H9 (cell line): ENCODE data around the gene ROBO3. TPM values are rescaled to one million over a fixed set of nuclear protein-coding genes. Genes with fewer than 3 reads are reported as not detected.

Experiments
- DNase-seq: peaks from one replicate; pipeline ENCODE4 v3.0.0-alpha.2; 2017
- H2AFZ ChIP-seq: one replicate; pipeline ENCODE4 v1.6.1; 2013; ENCODE audit warnings: mild to moderate bottlenecking, low read length, control low read depth, moderate library complexity
- H2AK5ac ChIP-seq: 2 replicates; pipeline ENCODE4 v1.6.1; 2013; ENCODE audit warnings: low read length, control low read depth, mixed read lengths; ENCODE audit not compliant: insufficient read length
- H2BK120ac ChIP-seq: one replicate; pipeline ENCODE4 v1.6.1; 2013; ENCODE audit warnings: low read depth, mild to moderate bottlenecking, low read length, control low read depth, inconsistent platforms; ENCODE audit not compliant: poor library complexity, severe bottlenecking
- H2BK12ac ChIP-seq: 2 replicates; pipeline ENCODE4 v1.6.1; 2013; ENCODE audit warnings: low read length, control low read depth, mixed read lengths, low read depth; ENCODE audit not compliant: insufficient read length
- H2BK15ac ChIP-seq: 2 replicates; pipeline ENCODE4 v1.6.1; 2013; ENCODE audit warnings: low read depth, low read length, control low read depth
- H2BK20ac ChIP-seq: one replicate; pipeline ENCODE4 v1.6.1; 2013; ENCODE audit warnings: low read depth, mild to moderate bottlenecking, low read length, control low read depth, inconsistent platforms; ENCODE audit not compliant: poor library complexity, severe bottlenecking
- H2BK5ac ChIP-seq: 2 replicates; pipeline ENCODE4 v1.6.1; 2013; ENCODE audit warnings: low read length, control low read depth, mixed read lengths; ENCODE audit not compliant: insufficient read length
- H3K14ac ChIP-seq: 2 replicates; pipeline ENCODE4 v1.6.1; 2013; ENCODE audit warnings: low read length, control low read depth; ENCODE audit not compliant: insufficient read depth
- H3K18ac ChIP-seq: 2 replicates; pipeline ENCODE4 v1.6.1; 2013; ENCODE audit warnings: low read depth, mild to moderate bottlenecking, mixed read lengths, low read length, control low read depth; ENCODE audit not compliant: insufficient read length
- H3K23ac ChIP-seq: 2 replicates; pipeline ENCODE4 v1.6.1; 2013; ENCODE audit warnings: low read length, control low read depth, mixed read lengths, low read depth; ENCODE audit not compliant: insufficient read length
- H3K23me2 ChIP-seq: 2 replicates; pipeline ENCODE4 v1.6.1; 2013; ENCODE audit warnings: low read depth, mild to moderate bottlenecking, mixed read lengths, low read length, control low read depth; ENCODE audit not compliant: insufficient read length, poor library complexity, severe bottlenecking
- H3K27ac ChIP-seq: 2 replicates; pipeline ENCODE4 v1.5.1; 2013; ENCODE audit warnings: low read length, control low read depth, mixed read lengths, low read depth; ENCODE audit not compliant: insufficient read length
- H3K27me3 ChIP-seq: 2 replicates; pipeline ENCODE4 v1.6.1; 2013; ENCODE audit warnings: low read length, control low read depth, inconsistent platforms; ENCODE audit not compliant: insufficient read depth
- H3K4ac ChIP-seq: 2 replicates; pipeline ENCODE4 v1.6.1; 2013; ENCODE audit warnings: low read depth, mild to moderate bottlenecking, control low read depth, inconsistent platforms, low read length, moderate library complexity
- H3K4me1 ChIP-seq: 2 replicates; pipeline ENCODE4 v1.6.1; 2013; ENCODE audit warnings: low read length, control low read depth, inconsistent platforms; ENCODE audit not compliant: insufficient read depth
- H3K4me2 ChIP-seq: 2 replicates; pipeline ENCODE4 v1.6.1; 2013; ENCODE audit warnings: low read length, control low read depth, mixed read lengths; ENCODE audit not compliant: insufficient read length, insufficient read depth
- H3K56ac ChIP-seq: 2 replicates; pipeline ENCODE4 v1.6.1; 2013; ENCODE audit warnings: low read depth, mild to moderate bottlenecking, mixed read lengths, low read length, control low read depth; ENCODE audit not compliant: insufficient read length
- H3K79me1 ChIP-seq: 2 replicates; pipeline ENCODE4 v1.6.1; 2013; ENCODE audit warnings: low read depth, mild to moderate bottlenecking, moderate library complexity, low read length, control low read depth, inconsistent platforms; ENCODE audit not compliant: insufficient read depth, poor library complexity, severe bottlenecking
- H3K79me2 ChIP-seq: 2 replicates; pipeline ENCODE4 v1.6.1; 2013; ENCODE audit warnings: low read length, control low read depth, inconsistent platforms; ENCODE audit not compliant: insufficient read depth
- H3K9ac ChIP-seq: 2 replicates; pipeline ENCODE4 v1.6.1; 2013; ENCODE audit warnings: low read length, control low read depth, mixed read lengths; ENCODE audit not compliant: insufficient read length; ENCODE audit errors: extremely low read depth
- H3K9me3 ChIP-seq: one replicate; pipeline ENCODE4 v1.6.1; 2013; ENCODE audit warnings: low read depth, low read length, inconsistent platforms; ENCODE audit not compliant: control insufficient read depth
- H3T11ph ChIP-seq: one replicate; pipeline ENCODE4 v1.6.1; 2013; ENCODE audit warnings: mild to moderate bottlenecking, low read length, control low read depth, inconsistent platforms
- H4K20me1 ChIP-seq: one replicate; pipeline ENCODE4 v1.6.1; 2013; ENCODE audit not compliant: control insufficient read depth, insufficient read length, insufficient read depth
- H4K5ac ChIP-seq: 2 replicates; pipeline ENCODE4 v1.6.1; 2013; ENCODE audit warnings: low read depth, mild to moderate bottlenecking, mixed read lengths, low read length, control low read depth; ENCODE audit not compliant: insufficient read length
- H4K8ac ChIP-seq: replicated peaks from 2 replicates; pipeline ENCODE4 v1.6.1; 2013; ENCODE audit warnings: low read length, control low read depth, mixed read lengths, low read depth; ENCODE audit not compliant: insufficient read length
- H4K91ac ChIP-seq: 2 replicates; pipeline ENCODE4 v1.6.1; 2013; ENCODE audit warnings: low read depth, mild to moderate bottlenecking, moderate library complexity, mixed read lengths, low read length, control low read depth; ENCODE audit not compliant: insufficient read length
- H3K27ac Mint-ChIP-seq, 3 experiments: 2 replicates in 2 of 3; 3 replicates in 1 of 3; pipeline ENCODE4 v1.8.0; 2020 to 2021; ENCODE audit warnings: mixed read lengths in 3 of 3, mild to moderate bottlenecking in 1 of 3, moderate library complexity in 1 of 3
- H3K27me3 Mint-ChIP-seq: 2 replicates; pipeline ENCODE4 v1.8.0; 2021; ENCODE audit warnings: low read depth, mild to moderate bottlenecking, moderate library complexity, mixed read lengths
- H3K36me3 Mint-ChIP-seq, 3 experiments: 2 replicates in 2 of 3; 3 replicates in 1 of 3; pipeline ENCODE4 v1.8.0; 2020 to 2021; ENCODE audit warnings: low read depth in 3 of 3, mixed read lengths in 3 of 3; ENCODE audit not compliant: insufficient read depth in 1 of 3
- H3K4me1 Mint-ChIP-seq, 2 experiments: 2 replicates each; pipeline ENCODE4 v1.8.0; 2020; ENCODE audit warnings: mixed read lengths in 2 of 2
- H3K4me3 Mint-ChIP-seq, 2 experiments: 2 replicates in 1 of 2; 3 replicates in 1 of 2; pipeline ENCODE4 v1.8.0; 2020 to 2021; ENCODE audit warnings: mild to moderate bottlenecking in 2 of 2, mixed read lengths in 2 of 2, moderate library complexity in 1 of 2
- H3K9me3 Mint-ChIP-seq, 2 experiments: 2 replicates in 1 of 2; 3 replicates in 1 of 2; pipeline ENCODE4 v1.8.0; 2020; ENCODE audit warnings: mild to moderate bottlenecking in 2 of 2, mixed read lengths in 2 of 2, moderate library complexity in 1 of 2
- WGBS: extraction: QIAGEN DNeasy Blood & Tissue Kit; methylation state at CpG from one replicate; pipeline ENCODE4 v1.1.7; 2013; ENCODE audit warnings: missing lambda C conversion rate, low lambda C conversion rate, mixed read lengths; ENCODE audit not compliant: insufficient read length; ENCODE audit errors: extremely low coverage; 5-methylcytosine and 5-hydroxymethylcytosine counted together
- total RNA-seq: library from RNA; stranded (reverse); gene quantifications from 2 replicates; pipeline ENCODE4 v1.2.1, GENCODE V29; 2021
- TF ChIP-seq, protein P1 (sequence below): fragments of 200-600 bp; sonication (generic); conservative IDR thresholded peaks from 3 replicates; pipeline ENCODE4 v1.8.0; 2021; ENCODE audit warnings: antibody characterized with exemption, mild to moderate bottlenecking

The ROBO3 gene
- total RNA-seq, 1 experiment from 2014 or later: 12.6 TPM

DNA sequence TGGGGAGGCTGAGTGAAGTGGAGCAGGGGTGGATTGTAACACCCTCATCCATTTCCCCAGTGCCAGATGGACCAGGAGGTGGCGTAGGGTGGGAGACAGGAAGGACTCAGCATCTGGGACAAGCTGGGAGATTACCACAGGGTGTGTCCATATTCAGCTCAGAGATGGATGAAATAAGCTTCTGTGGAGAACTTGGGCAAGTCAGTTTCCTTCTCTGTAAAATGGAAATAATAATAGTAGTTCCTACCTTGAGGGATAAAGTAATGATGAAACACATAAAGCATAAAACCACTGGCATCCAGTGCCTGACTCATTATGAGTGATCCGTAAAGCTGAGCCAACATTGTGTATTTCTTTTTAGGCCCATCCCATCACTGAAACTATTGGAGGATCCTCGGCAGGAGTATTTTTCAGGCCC lies 33.0 kb downstream of the ROBO3 start:
- Mint-ChIP-seq H3K27me3 (peaks cover 18% of the 10 kb centered on the region), H3K36me3 (no peaks in the 10 kb centered on the region), H3K27ac (no peak overlapping the region; a peak in 1 of 7 replicates), H3K4me3 (no peak overlapping the region), H3K4me1 (peaks cover 16 to 17% of the 10 kb centered on the region in 2 experiments), H3K9me3 (no peaks in the 10 kb centered on the region)
- Histone ChIP-seq H3K14ac (no peak overlapping the region), H3K4me2 (no peak overlapping the region), H2BK15ac (no peak overlapping the region), H4K91ac (no peak overlapping the region), H2AFZ (no peak overlapping the region), H3T11ph (no peak overlapping the region), H3K56ac (no peak overlapping the region), H3K9ac (no peak overlapping the region), H3K27ac (no peak overlapping the region), H3K79me1 (no peaks in the 10 kb centered on the region), H4K20me1 (no peaks in the 10 kb centered on the region), H2BK12ac (no peak overlapping the region), H2BK120ac (no peak overlapping the region), H4K8ac (no peak overlapping the region), H3K23me2 (no peaks in the 10 kb centered on the region), H2BK20ac (no peak overlapping the region), H4K5ac (no peak overlapping the region), H3K79me2 (no peaks in the 10 kb centered on the region), H3K23ac (no peak overlapping the region), H3K4ac (no peak overlapping the region), H2BK5ac (no peak overlapping the region), H3K4me1 (peaks cover 4% of the 10 kb centered on the region; the same call in 1 of the 2 replicates), H3K27me3 (no peaks in the 10 kb centered on the region; the same call in 1 of the 2 replicates), H3K18ac (no peak overlapping the region), H2AK5ac (no peak overlapping the region), H3K9me3 (no peaks in the 10 kb centered on the region)
- DNase-seq: peak; percentile 25
- TF ChIP-seq, protein P1, sequence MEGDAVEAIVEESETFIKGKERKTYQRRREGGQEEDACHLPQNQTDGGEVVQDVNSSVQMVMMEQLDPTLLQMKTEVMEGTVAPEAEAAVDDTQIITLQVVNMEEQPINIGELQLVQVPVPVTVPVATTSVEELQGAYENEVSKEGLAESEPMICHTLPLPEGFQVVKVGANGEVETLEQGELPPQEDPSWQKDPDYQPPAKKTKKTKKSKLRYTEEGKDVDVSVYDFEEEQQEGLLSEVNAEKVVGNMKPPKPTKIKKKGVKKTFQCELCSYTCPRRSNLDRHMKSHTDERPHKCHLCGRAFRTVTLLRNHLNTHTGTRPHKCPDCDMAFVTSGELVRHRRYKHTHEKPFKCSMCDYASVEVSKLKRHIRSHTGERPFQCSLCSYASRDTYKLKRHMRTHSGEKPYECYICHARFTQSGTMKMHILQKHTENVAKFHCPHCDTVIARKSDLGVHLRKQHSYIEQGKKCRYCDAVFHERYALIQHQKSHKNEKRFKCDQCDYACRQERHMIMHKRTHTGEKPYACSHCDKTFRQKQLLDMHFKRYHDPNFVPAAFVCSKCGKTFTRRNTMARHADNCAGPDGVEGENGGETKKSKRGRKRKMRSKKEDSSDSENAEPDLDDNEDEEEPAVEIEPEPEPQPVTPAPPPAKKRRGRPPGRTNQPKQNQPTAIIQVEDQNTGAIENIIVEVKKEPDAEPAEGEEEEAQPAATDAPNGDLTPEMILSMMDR: no peak
- no CpG with 5 or more reads among the region's 3 CpGs for WGBS
